SIG-M5 treated with dmso at 0.1 percent for 504 hours (cell line): Measurements from ENCODE around the gene RAMACL.

Experiments
- DNase-seq: peaks from one replicate; lab custom pipeline; 2025; ENCODE audit not compliant: unreplicated experiment; lab: John Stamatoyannopoulos, UW

The RAMACL gene

GRCh38 chr6:166580076-166581050, 6.1 kb downstream of the RAMACL start:
- DNase-seq = no peak

- DNase-seq = no peak
Observed at GRCh38 chr6:166579237-166579850, 7.1 kb downstream of the RAMACL start.

- DNase-seq = no peak
Observed at GRCh38 chr6:166578536-166579236, 7.8 kb downstream of the RAMACL start.

- no peak for DNase-seq
Observed at GRCh38 chr6:166575205-166575604, 11.3 kb downstream of the RAMACL start.

- DNase-seq = no peak
Observed at GRCh38 chr6:166573511-166574216, 12.8 kb downstream of the RAMACL start.

GRCh38 chr6:166572370-166573261, 13.9 kb downstream of the RAMACL start:
- no peak for DNase-seq

GRCh38 chr6:166570929-166571713, 15.4 kb downstream of the RAMACL start:
- DNase-seq = no peak

GRCh38 chr6:166569206-166569605, 17.3 kb downstream of the RAMACL start:
- no peak for DNase-seq

GRCh38 chr6:166567813-166568212, 18.7 kb downstream of the RAMACL start:
- DNase-seq = no peak

- DNase-seq = no peak
Observed at GRCh38 chr6:166567107-166567506, 19.4 kb downstream of the RAMACL start.

- DNase-seq = no peak
Observed at GRCh38 chr6:166566026-166567011, 20.2 kb downstream of the RAMACL start.

GRCh38 chr6:166565084-166565967, 21.2 kb downstream of the RAMACL start:
- DNase-seq = no peak

GRCh38 chr6:166563805-166564204, 22.7 kb downstream of the RAMACL start:
- no peak for DNase-seq

GRCh38 chr6:166563200-166563599, 23.3 kb downstream of the RAMACL start:
- DNase-seq = no peak

GRCh38 chr6:166562726-166563125, 23.8 kb downstream of the RAMACL start:
- DNase-seq = no peak

- DNase-seq = no peak
Observed at GRCh38 chr6:166561771-166562359, 24.6 kb downstream of the RAMACL start.

GRCh38 chr6:166560222-166560621, 26.3 kb downstream of the RAMACL start:
- DNase-seq = no peak
